Memory B cell (primary cell): Measurements from ENCODE around the gene BRD1.
"Not testable (repeated sequence)": the region's sequence is repeated elsewhere in the genome, so short reads cannot be mapped to it uniquely, and the experiment has no call there.

Experiments
- ATAC-seq: fragments of 150-1000 bp; cut with Tn5 transposase; 2 replicates; pipeline ENCODE4 v1.10.0; 2021; ENCODE audit warnings: low read depth, mild to moderate bottlenecking, moderate library complexity
- DNase-seq, 2 donors: peaks; one replicate each; pipeline ENCODE4 v3.0.0; 2022; ENCODE audit warnings: low spot score in 2 of 2
- H3K27ac Mint-ChIP-seq: one replicate; pipeline ENCODE4 v1.8.0; 2022; ENCODE audit warnings: mild to moderate bottlenecking, moderate library complexity, mixed read lengths
- H3K27me3 Mint-ChIP-seq: one replicate; pipeline ENCODE4 v1.8.0; 2022; ENCODE audit warnings: mixed read lengths
- H3K36me3 Mint-ChIP-seq: one replicate; pipeline ENCODE4 v1.8.0; 2022; ENCODE audit warnings: mild to moderate bottlenecking, mixed read lengths
- H3K4me1 Mint-ChIP-seq: one replicate; pipeline ENCODE4 v1.8.0; 2022; ENCODE audit warnings: mixed read lengths
- H3K4me3 Mint-ChIP-seq: one replicate; pipeline ENCODE4 v1.8.0; 2022; ENCODE audit warnings: mild to moderate bottlenecking, moderate library complexity, mixed read lengths
- H3K9me3 Mint-ChIP-seq: one replicate; pipeline ENCODE4 v1.8.0; 2022; ENCODE audit warnings: mixed read lengths

BRD1 gene

DNA sequence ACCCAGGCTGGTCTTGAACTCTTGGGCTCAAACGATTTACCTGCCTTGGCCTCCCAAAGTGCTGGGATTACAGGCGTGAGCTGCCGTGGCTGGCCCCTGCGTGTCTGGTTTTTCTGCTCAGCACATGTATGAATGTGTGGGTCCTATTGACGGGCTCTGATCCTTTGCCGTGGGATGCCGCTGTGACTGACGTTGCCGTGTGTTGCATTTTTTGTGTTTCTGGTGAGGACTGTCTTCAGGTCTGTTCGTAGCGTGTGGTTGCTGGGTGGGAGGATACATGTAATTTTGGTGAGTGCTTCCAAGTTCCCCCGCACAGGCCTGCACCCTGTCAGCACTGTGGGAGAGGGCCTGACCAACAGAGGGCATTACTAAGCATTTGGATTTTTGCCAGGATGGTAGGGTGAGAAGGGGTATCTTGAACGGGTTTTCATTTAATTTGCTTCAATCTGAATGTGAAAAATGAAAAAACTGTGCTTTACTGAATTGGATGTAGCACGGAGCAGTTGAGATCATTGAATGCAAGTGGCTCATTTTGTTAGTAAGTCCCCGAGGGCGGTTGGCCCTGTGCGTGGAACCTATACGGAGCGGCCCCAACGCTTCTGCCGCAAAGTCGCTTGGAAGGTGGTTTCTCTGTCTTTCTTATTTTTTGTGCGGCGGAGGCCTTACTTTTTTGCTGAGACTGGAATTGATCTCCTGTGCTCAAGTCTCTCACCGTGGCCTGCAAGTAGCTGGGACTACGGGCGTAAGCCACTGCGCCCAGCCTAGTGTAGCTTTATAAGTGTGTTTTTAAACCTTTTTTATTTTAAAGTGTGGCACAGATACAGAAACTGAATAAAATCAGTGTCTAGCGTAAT lies 34.2 kb upstream of the BRD1 start:
- ATAC-seq (no peak), DNase-seq (no peak)
- H3K27me3 Mint-ChIP-seq: no peaks in the 10 kb centered on the region
- no peak overlapping the region for H3K27ac Mint-ChIP-seq
- H3K4me3 Mint-ChIP-seq: no peak overlapping the region
- peaks cover 14% of the 10 kb centered on the region for H3K36me3 Mint-ChIP-seq
- H3K4me1 Mint-ChIP-seq: peaks cover 6% of the 10 kb centered on the region
- peaks cover 6% of the 10 kb centered on the region for H3K9me3 Mint-ChIP-seq

GRCh38 chr22:49858827-49859226 lies 31.2 kb upstream of the BRD1 start:
- ATAC-seq (no peak), DNase-seq (no peak)
- Mint-ChIP-seq H3K27me3 (no peaks in the 10 kb centered on the region), H3K27ac (no peak overlapping the region), H3K9me3 (no peaks in the 10 kb centered on the region), H3K4me3 (no peak overlapping the region), H3K4me1 (peaks cover 19% of the 10 kb centered on the region), H3K36me3 (peaks cover 2% of the 10 kb centered on the region)

- Mint-ChIP-seq H3K4me1 (peaks cover 19% of the 10 kb centered on the region), H3K4me3 (no peak overlapping the region), H3K27ac (no peak overlapping the region), H3K27me3 (no peaks in the 10 kb centered on the region), H3K36me3 (peaks cover 2% of the 10 kb centered on the region), H3K9me3 (no peaks in the 10 kb centered on the region)
- ATAC-seq: no peak
- DNase-seq: no peak
Observed at GRCh38 chr22:49856766-49857618, 29.3 kb upstream of the BRD1 start.

GRCh38 chr22:49856343-49856742 lies 28.7 kb upstream of the BRD1 start:
- DNase-seq (no peak), ATAC-seq (no peak)
- Mint-ChIP-seq H3K36me3 (peaks cover 3% of the 10 kb centered on the region), H3K27ac (no peak overlapping the region), H3K4me1 (peaks cover 21% of the 10 kb centered on the region), H3K27me3 (peaks cover 4% of the 10 kb centered on the region), H3K9me3 (no peaks in the 10 kb centered on the region), H3K4me3 (no peak overlapping the region)

DNA sequence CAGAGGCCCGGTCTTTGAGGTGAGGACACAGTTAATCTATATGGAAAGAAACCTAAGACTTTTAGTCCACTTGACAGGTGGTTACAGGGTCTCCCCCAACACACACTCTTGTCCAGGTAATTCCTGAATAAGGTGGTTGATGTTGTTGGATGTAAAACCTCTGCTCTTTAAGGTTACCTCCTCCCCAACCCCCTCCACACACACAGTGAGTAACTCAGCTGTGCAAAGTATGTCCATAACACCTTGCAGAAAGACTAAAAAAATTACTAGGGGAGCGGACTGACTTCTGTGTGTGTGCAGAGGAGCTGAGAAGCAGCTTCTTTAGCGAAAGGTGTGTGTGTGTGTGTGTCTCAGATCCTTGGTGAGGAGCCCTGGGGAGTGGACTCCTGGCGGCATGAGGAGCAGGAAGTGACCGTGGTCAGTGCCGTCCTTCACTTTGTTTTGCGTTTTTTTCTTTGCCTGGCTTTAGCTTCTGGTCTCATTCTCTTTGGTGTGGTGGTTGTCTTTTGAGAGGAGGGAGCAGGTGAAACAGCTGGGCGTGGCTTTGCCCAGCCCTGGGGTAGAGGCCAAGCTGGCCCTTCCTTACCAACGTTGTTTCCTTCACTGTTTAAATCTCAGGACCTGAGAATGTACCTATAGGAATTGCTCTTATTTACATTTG lies 27.7 kb upstream of the BRD1 start:
- DNase-seq: no peak
- H3K9me3 Mint-ChIP-seq: no peaks in the 10 kb centered on the region
- peaks cover 19% of the 10 kb centered on the region for H3K4me1 Mint-ChIP-seq
- peak overlapping the region; percentile 41 for H3K27ac Mint-ChIP-seq
- peaks cover 3% of the 10 kb centered on the region for H3K36me3 Mint-ChIP-seq
- no peak for ATAC-seq
- no peak overlapping the region for H3K4me3 Mint-ChIP-seq
- H3K27me3 Mint-ChIP-seq: peaks cover 11% of the 10 kb centered on the region

DNA sequence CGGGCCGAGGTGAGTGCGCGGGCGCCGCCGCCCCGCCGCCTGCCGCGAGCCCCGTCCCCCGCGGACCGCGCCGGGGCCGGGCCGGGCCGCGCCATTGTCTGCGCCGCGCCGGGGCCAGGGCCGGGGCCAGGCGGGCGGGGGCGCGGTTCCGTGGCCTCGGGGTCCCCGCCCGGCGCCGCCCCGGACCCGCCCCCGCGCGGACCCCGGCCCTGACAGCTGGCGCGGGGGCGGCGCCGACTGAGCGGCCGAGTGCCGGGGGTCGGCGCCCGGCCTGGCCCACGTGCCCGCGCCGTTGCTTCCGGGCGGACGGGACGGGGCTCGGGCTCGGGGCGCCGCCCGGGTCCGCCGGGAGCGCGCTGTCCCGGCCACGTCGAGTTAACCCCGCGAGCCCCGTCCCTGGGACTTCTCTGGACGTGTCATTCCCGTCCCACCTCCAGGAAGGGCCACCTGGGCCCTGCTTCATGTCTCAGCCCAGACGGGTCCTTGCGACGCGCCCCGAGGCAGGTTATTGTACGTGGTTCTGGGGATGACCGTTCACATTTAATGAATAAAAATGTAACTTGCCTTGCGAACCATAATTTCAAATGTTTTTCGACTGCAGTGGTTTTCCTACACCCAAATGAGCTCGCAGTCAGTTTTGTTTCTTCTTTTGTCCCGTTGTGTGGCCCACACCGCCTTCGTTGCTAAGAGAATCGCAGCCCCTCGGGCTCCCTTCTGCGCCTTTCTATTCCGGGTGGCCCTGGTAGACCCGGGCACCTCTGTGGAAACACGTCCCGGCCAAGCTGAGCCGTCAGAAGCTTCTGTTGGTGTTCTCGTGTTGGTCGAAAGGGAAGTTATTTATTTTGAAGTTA lies 26.5 kb upstream of the BRD1 start:
- peaks cover 12% of the 10 kb centered on the region for H3K27me3 Mint-ChIP-seq
- H3K4me1 Mint-ChIP-seq: peaks cover 22% of the 10 kb centered on the region
- DNase-seq (no peak), ATAC-seq (no peak)
- H3K36me3 Mint-ChIP-seq: peaks cover 3% of the 10 kb centered on the region
- H3K4me3 Mint-ChIP-seq: peak overlapping the region; percentile 97
- no peaks in the 10 kb centered on the region for H3K9me3 Mint-ChIP-seq
- peak overlapping the region; percentile 85 for H3K27ac Mint-ChIP-seq

- H3K36me3 Mint-ChIP-seq: peaks cover 2% of the 10 kb centered on the region
- DNase-seq: peak; percentile 98 to 100
- H3K9me3 Mint-ChIP-seq: no peaks in the 10 kb centered on the region
- peak within 1 kb of the TSS; percentile 85 for H3K27ac Mint-ChIP-seq
- H3K27me3 Mint-ChIP-seq: peaks cover 12% of the 10 kb centered on the region
- peak; percentile 81 for ATAC-seq
- peak within 1 kb of the TSS; percentile 97 for H3K4me3 Mint-ChIP-seq
- peaks cover 22% of the 10 kb centered on the region for H3K4me1 Mint-ChIP-seq
Observed at GRCh38 chr22:49852898-49853894, 25.5 kb upstream of the BRD1 start, which contains the start of gene ZBED4. Gene ZBED4, plus strand, starts transcription at chr22:49853844. Its CDS starts 29,819 bp downstream, at chr22:49883663.

DNA sequence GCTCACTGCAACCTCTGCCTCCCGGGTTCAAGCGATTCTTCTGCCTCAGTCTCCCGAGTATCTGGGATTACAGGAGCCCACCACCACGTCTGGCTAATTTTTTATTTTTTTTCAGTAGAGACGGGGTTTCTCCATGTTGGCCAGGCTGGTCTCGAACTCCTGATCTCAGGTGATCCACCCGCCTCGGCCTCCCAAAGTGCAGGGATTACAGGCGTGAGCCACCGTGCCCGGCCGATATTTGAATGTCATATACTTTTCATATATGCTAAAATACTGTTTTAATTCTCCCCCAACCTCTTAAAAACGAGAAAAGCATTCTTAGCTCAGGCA lies 24.9 kb upstream of the BRD1 start:
- DNase-seq, ATAC-seq, H3K36me3 Mint-ChIP-seq, H3K9me3 Mint-ChIP-seq, H3K27ac Mint-ChIP-seq: not testable (repeated sequence)
- Mint-ChIP-seq H3K27me3 (peaks cover 14% of the 10 kb centered on the region), H3K4me1 (peaks cover 22% of the 10 kb centered on the region), H3K4me3 (peak overlapping the region; percentile 69)

- Mint-ChIP-seq H3K27me3 (peaks cover 14% of the 10 kb centered on the region), H3K27ac (no peak overlapping the region), H3K4me1 (peaks cover 19% of the 10 kb centered on the region), H3K36me3 (peaks cover 2% of the 10 kb centered on the region), H3K9me3 (no peaks in the 10 kb centered on the region), H3K4me3 (peak overlapping the region; percentile 74)
- ATAC-seq (no peak), DNase-seq (no peak)
Observed at GRCh38 chr22:49850959-49851802, 23.5 kb upstream of the BRD1 start.

DNA sequence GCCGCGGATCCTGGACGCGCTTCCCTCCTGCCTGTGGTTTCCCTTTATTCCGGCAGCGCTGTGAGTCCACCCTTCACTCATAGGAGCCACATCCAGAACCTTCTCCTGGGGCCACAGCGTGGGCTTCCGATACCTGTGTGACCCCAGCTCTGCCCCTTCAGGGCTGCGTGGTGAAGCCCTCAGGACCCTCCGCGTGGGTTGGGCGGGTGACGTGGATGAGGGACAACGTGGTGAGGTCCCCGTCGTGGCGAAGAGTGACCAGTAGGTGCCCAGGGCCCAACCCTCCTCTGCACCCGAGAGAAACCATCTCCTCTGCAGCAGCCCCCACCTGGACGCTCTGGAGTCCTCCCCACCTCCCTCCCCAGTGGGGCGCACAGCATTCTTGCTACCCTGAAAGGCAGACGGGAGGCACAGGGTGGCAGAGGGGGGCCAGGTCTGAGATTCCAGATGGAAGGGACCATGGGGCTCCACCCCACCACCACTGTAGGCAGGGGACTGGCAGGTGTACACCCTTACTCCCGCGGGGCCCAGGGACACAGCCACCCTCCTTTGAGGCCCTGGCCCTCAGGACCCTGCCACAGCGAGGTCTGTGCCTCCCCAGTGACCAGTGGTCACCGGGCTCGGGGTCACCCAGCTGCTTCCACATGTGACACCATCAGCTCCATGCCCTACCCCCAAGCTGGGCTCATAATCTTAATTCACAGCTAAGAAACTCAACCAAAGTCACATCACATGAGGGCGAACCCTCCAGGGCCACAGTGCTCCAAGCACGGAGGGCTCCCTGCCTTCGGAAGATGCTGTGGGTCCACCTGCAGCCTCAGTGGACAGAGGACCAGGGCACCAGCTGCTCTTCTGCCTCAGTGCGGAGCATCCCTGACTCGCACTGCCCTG lies 22.6 kb upstream of the BRD1 start:
- Mint-ChIP-seq H3K4me3 (peak overlapping the region; percentile 55), H3K4me1 (peaks cover 9% of the 10 kb centered on the region), H3K27me3 (peaks cover 17% of the 10 kb centered on the region), H3K36me3 (peaks cover 2% of the 10 kb centered on the region), H3K9me3 (no peaks in the 10 kb centered on the region), H3K27ac (no peak overlapping the region)
- DNase-seq (no peak), ATAC-seq (no peak)
